ENCODE results near the gene HIF1AN.
"Not testable (repeated sequence)": the region's sequence is repeated elsewhere in the genome, so short reads cannot be mapped to it uniquely, and the experiment has no call there.

HIF1AN gene

DNA sequence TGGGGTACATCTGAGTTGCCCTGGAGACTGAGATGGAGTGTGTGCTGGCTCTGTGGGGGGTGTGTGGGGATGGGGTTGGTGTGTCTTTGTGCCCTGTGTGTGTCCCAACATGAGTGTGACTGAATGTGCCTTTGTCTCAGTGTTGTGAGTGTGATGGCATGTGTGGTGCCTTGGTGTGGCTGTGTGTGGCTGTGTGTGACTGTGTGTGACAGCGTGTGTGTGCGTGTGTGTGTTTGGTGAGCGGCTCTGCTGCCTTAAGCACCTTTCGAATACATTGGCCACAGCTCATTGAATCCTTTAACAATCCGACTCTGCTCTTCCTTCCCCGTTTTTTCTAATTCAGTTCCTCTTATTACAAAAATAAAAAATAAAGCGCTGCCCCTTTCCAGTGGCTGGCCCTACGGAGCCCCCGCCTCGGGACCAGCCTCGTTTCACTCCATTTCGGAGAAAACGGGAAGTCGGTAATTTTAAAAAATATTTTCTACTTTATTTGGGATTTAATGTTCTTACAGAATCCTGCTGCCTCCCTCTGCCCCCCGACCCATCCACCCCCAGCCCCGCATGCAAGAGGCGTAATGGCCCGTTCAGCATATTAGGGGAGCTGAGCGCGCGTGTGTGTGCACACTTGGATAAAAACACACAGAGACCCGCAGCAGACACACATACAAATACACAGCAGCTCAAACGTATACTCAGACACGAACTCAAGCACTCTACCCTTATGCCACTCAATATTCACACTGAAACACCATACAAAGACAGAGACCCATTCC is 35.5 kb downstream of the HIF1AN start:
- no peaks in the 10 kb centered on the region for H3K36me3 ChIP-seq (ENCODE audit: control insufficient read depth in 1 of 2, insufficient read depth in 2 of 2, low read depth in 1 of 2, low read length in 2 of 2)
- H3K4me3 ChIP-seq (ENCODE audit: insufficient read depth in 1 of 2, low read depth in 1 of 2, low read length in 2 of 2): no peak overlapping the region
- no peak overlapping the region for H2AK5ac ChIP-seq (ENCODE audit: low read length, severe bottlenecking)
- H2BK15ac ChIP-seq (ENCODE audit: low read depth, poor library complexity, severe bottlenecking): no peak overlapping the region
- H3K18ac ChIP-seq (ENCODE audit: low read depth in 1 of 2, low read length in 2 of 2): no peak overlapping the region
- H2BK5ac ChIP-seq (ENCODE audit: low read depth, low read length, poor library complexity, severe bottlenecking): no peak overlapping the region
- no peak overlapping the region for H2BK120ac ChIP-seq (ENCODE audit: low read depth, low read length)
- DNase-seq: no peak
- no peak overlapping the region for H2BK12ac ChIP-seq (ENCODE audit: low read length in 2 of 2)
- WGBS: 87% methylated on average over 21 of the region's 24 CpGs
- no peak overlapping the region for H3K27ac ChIP-seq (ENCODE audit: low read length, poor library complexity, severe bottlenecking)
- peaks cover 81 to 88% of the 10 kb centered on the region in 2 experiments for H3K27me3 ChIP-seq (ENCODE audit: control insufficient read depth in 1 of 2, insufficient read depth in 1 of 2, low read length in 2 of 2)
- H3K4me2 ChIP-seq (ENCODE audit: low read length, poor library complexity, severe bottlenecking): no peak overlapping the region
- H4K8ac ChIP-seq (ENCODE audit: low read length): no peak overlapping the region
- H3K9me3 ChIP-seq (ENCODE audit: control insufficient read depth, low read length): no peaks in the 10 kb centered on the region
- H3K14ac ChIP-seq (ENCODE audit: low read length in 2 of 2): no peak overlapping the region
- H3K9ac ChIP-seq (ENCODE audit: low read length): no peak overlapping the region
- no peaks in the 10 kb centered on the region for H3K79me1 ChIP-seq (replicated peaks; ENCODE audit: low read length, poor library complexity, severe bottlenecking)
- H3K23ac ChIP-seq (ENCODE audit: low read length in 2 of 2): no peak overlapping the region
- peaks cover 3% of the 10 kb centered on the region for H3K4me1 ChIP-seq (ENCODE audit: control insufficient read depth, insufficient read depth, low read depth, low read length)
- H2AFZ ChIP-seq (ENCODE audit: low read depth, low read length): no peak overlapping the region
- H4K91ac ChIP-seq (ENCODE audit: low read length): no peak overlapping the region
- H3K4ac ChIP-seq (ENCODE audit: low read depth in 1 of 2, low read length in 2 of 2): no peak overlapping the region

GRCh38 chr10:100575146-100575545 is 39.4 kb downstream of the HIF1AN start:
- DNase-seq: not testable (repeated sequence)

DNA sequence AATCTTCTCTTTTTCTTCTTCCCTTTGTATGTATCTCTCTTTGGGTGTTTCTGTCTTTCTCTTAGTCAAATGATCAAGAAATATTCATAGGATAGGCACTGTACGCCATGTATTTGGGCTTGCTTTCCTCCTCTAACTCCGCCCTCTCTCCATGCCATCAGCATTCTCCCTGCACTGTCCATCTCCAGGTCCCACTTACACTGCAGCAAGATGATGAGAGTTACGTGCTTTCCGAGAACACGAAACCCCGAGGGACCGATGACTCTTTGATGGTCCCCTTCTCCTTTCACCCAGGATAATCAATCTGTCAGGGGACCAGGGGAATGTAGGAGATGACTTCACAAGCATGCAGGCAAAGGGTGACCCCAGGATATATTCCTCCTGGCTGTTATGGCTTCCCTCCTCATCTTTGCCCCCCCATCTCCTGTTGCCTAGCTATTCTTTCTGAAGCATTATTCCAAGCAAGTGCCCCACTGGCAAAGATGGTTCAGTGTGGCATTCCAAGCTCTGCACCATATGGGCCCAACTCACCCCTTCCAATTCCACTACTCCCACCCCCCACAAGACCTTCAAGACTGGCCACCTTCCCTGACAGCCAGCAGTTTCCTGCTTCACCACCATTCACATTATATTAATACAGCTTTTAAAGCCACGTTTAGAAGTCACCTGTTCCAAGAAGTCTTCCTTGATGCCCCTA is 40.0 kb downstream of the HIF1AN start:
- H2AFZ ChIP-seq (ENCODE audit: low read depth, low read length): no peak overlapping the region
- no peak overlapping the region for H4K91ac ChIP-seq (ENCODE audit: low read length)
- 81% methylated on average over 8 of the region's 8 CpGs for WGBS
- no peak for DNase-seq
- H3K79me1 ChIP-seq (replicated peaks; ENCODE audit: low read length, poor library complexity, severe bottlenecking): no peaks in the 10 kb centered on the region
- H3K9me3 ChIP-seq (ENCODE audit: control insufficient read depth, low read length): no peaks in the 10 kb centered on the region
- no peak overlapping the region for H4K8ac ChIP-seq (ENCODE audit: low read length)
- no peak overlapping the region for H2BK15ac ChIP-seq (ENCODE audit: low read depth, poor library complexity, severe bottlenecking)
- no peak overlapping the region for H2BK120ac ChIP-seq (ENCODE audit: low read depth, low read length)
- H3K27me3 ChIP-seq (ENCODE audit: control insufficient read depth in 1 of 2, insufficient read depth in 1 of 2, low read length in 2 of 2): peaks cover 80 to 84% of the 10 kb centered on the region in 2 experiments
- no peak overlapping the region for H3K4me3 ChIP-seq (ENCODE audit: insufficient read depth in 1 of 2, low read depth in 1 of 2, low read length in 2 of 2)
- H3K14ac ChIP-seq (ENCODE audit: low read length in 2 of 2): no peak overlapping the region
- no peak overlapping the region for H2BK5ac ChIP-seq (ENCODE audit: low read depth, low read length, poor library complexity, severe bottlenecking)
- H3K9ac ChIP-seq (ENCODE audit: low read length): no peak overlapping the region
- no peak overlapping the region for H3K23ac ChIP-seq (ENCODE audit: low read length in 2 of 2)
- no peak overlapping the region for H3K4ac ChIP-seq (ENCODE audit: low read depth in 1 of 2, low read length in 2 of 2)
- no peak overlapping the region for H2BK12ac ChIP-seq (ENCODE audit: low read length in 2 of 2)
- H3K36me3 ChIP-seq (ENCODE audit: control insufficient read depth in 1 of 2, insufficient read depth in 2 of 2, low read depth in 1 of 2, low read length in 2 of 2): no peaks in the 10 kb centered on the region
- H3K4me2 ChIP-seq (ENCODE audit: low read length, poor library complexity, severe bottlenecking): no peak overlapping the region
- no peak overlapping the region for H2AK5ac ChIP-seq (ENCODE audit: low read length, severe bottlenecking)
- H3K27ac ChIP-seq (ENCODE audit: low read length, poor library complexity, severe bottlenecking): no peak overlapping the region
- H3K4me1 ChIP-seq (ENCODE audit: control insufficient read depth, insufficient read depth, low read depth, low read length): no peaks in the 10 kb centered on the region
- no peak overlapping the region for H3K18ac ChIP-seq (ENCODE audit: low read depth in 1 of 2, low read length in 2 of 2)

More at GRCh38 chr10:100575146-100575545, 39.4 kb downstream of the HIF1AN start:
- H2BK120ac ChIP-seq (ENCODE audit: low read depth, low read length); H3K4ac ChIP-seq (ENCODE audit: low read depth in 1 of 2, low read length in 2 of 2); H2BK15ac ChIP-seq (ENCODE audit: low read depth, poor library complexity, severe bottlenecking); H3K9me3 ChIP-seq (ENCODE audit: control insufficient read depth, low read length); H2BK12ac ChIP-seq (ENCODE audit: low read length in 2 of 2); H3K14ac ChIP-seq (ENCODE audit: low read length in 2 of 2); H3K4me3 ChIP-seq (ENCODE audit: insufficient read depth in 1 of 2, low read depth in 1 of 2, low read length in 2 of 2); H2BK5ac ChIP-seq (ENCODE audit: low read depth, low read length, poor library complexity, severe bottlenecking); H3K4me2 ChIP-seq (ENCODE audit: low read length, poor library complexity, severe bottlenecking); H3K23ac ChIP-seq (ENCODE audit: low read length in 2 of 2); H3K79me1 ChIP-seq (replicated peaks; ENCODE audit: low read length, poor library complexity, severe bottlenecking); H3K18ac ChIP-seq (ENCODE audit: low read depth in 1 of 2, low read length in 2 of 2); H3K27ac ChIP-seq (ENCODE audit: low read length, poor library complexity, severe bottlenecking); H3K36me3 ChIP-seq (ENCODE audit: control insufficient read depth in 1 of 2, insufficient read depth in 2 of 2, low read depth in 1 of 2, low read length in 2 of 2); H2AK5ac ChIP-seq (ENCODE audit: low read length, severe bottlenecking); H3K4me1 ChIP-seq (ENCODE audit: control insufficient read depth, insufficient read depth, low read depth, low read length); H4K91ac ChIP-seq (ENCODE audit: low read length); H3K9ac ChIP-seq (ENCODE audit: low read length); H4K8ac ChIP-seq (ENCODE audit: low read length); H2AFZ ChIP-seq (ENCODE audit: low read depth, low read length): not testable (repeated sequence)
- peaks cover 79 to 86% of the 10 kb centered on the region in 2 experiments for H3K27me3 ChIP-seq (ENCODE audit: control insufficient read depth in 1 of 2, insufficient read depth in 1 of 2, low read length in 2 of 2)
- WGBS: 81% methylated on average over 6 of the region's 7 CpGs

GRCh38 chr10:100576282-100576635 is 40.5 kb downstream of the HIF1AN start:
- Histone ChIP-seq H3K4ac (ENCODE audit: low read depth in 1 of 2, low read length in 2 of 2) (no peak overlapping the region), H3K9ac (ENCODE audit: low read length) (no peak overlapping the region), H3K14ac (ENCODE audit: low read length in 2 of 2) (no peak overlapping the region), H2AK5ac (ENCODE audit: low read length, severe bottlenecking) (no peak overlapping the region), H3K27me3 (ENCODE audit: control insufficient read depth in 1 of 2, insufficient read depth in 1 of 2, low read length in 2 of 2) (peaks cover 80 to 84% of the 10 kb centered on the region in 2 experiments), H3K79me1 (replicated peaks; ENCODE audit: low read length, poor library complexity, severe bottlenecking) (no peaks in the 10 kb centered on the region), H3K9me3 (ENCODE audit: control insufficient read depth, low read length) (no peaks in the 10 kb centered on the region), H2BK5ac (ENCODE audit: low read depth, low read length, poor library complexity, severe bottlenecking) (no peak overlapping the region), H3K36me3 (ENCODE audit: control insufficient read depth in 1 of 2, insufficient read depth in 2 of 2, low read depth in 1 of 2, low read length in 2 of 2) (no peaks in the 10 kb centered on the region), H3K4me2 (ENCODE audit: low read length, poor library complexity, severe bottlenecking) (no peak overlapping the region), H2BK15ac (ENCODE audit: low read depth, poor library complexity, severe bottlenecking) (no peak overlapping the region), H3K18ac (ENCODE audit: low read depth in 1 of 2, low read length in 2 of 2) (no peak overlapping the region), H4K91ac (ENCODE audit: low read length) (no peak overlapping the region), H3K23ac (ENCODE audit: low read length in 2 of 2) (no peak overlapping the region), H3K27ac (ENCODE audit: low read length, poor library complexity, severe bottlenecking) (no peak overlapping the region), H2BK12ac (ENCODE audit: low read length in 2 of 2) (no peak overlapping the region), H2BK120ac (ENCODE audit: low read depth, low read length) (no peak overlapping the region), H4K8ac (ENCODE audit: low read length) (no peak overlapping the region), H2AFZ (ENCODE audit: low read depth, low read length) (no peak overlapping the region), H3K4me1 (ENCODE audit: control insufficient read depth, insufficient read depth, low read depth, low read length) (no peaks in the 10 kb centered on the region), H3K4me3 (ENCODE audit: insufficient read depth in 1 of 2, low read depth in 1 of 2, low read length in 2 of 2) (no peak overlapping the region)
- DNase-seq: no peak
- WGBS: 78% methylated on average over 5 of the region's 5 CpGs
